DOHH2 (cell line): ENCODE data around the gene KDM5B.
"Not testable (repeated sequence)": the region's sequence is repeated elsewhere in the genome, so short reads cannot be mapped to it uniquely, and the experiment has no call there.

ENCODE experiments used
- H3F3A ChIP-seq: fragments of 200-600 bp; sonication (generic), shearing (Covaris generic); 2 replicates; pipeline ENCODE4 v1.6.0; 2016; ENCODE audit warnings: antibody characterized with exemption, mild to moderate bottlenecking; ENCODE audit not compliant: control insufficient read depth, insufficient read depth
- H3K27ac ChIP-seq: fragments of 200-600 bp; sonication (generic); 2 replicates; pipeline ENCODE4 v1.5.1; 2014; ENCODE audit warnings: low read depth, mild to moderate bottlenecking, low read length, moderate library complexity
- H3K27me3 ChIP-seq: fragments of 200-600 bp; sonication (generic); 2 replicates; pipeline ENCODE4 v1.6.1; 2014; ENCODE audit warnings: mild to moderate bottlenecking, low read length, mixed read lengths; ENCODE audit not compliant: control insufficient read depth
- H3K36me3 ChIP-seq: fragments of 200-600 bp; sonication (generic); 2 replicates; pipeline ENCODE4 v1.6.1; 2014; ENCODE audit warnings: mild to moderate bottlenecking, low read length, moderate library complexity, mixed read lengths; ENCODE audit not compliant: control insufficient read depth
- H3K4me1 ChIP-seq: fragments of 200-600 bp; sonication (generic); 2 replicates; pipeline ENCODE4 v1.6.1; 2014; ENCODE audit warnings: mild to moderate bottlenecking, low read length, mixed read lengths; ENCODE audit not compliant: control insufficient read depth
- H3K4me2 ChIP-seq: fragments of 200-600 bp; sonication (generic); 2 replicates; pipeline ENCODE4 v1.6.0; 2014; ENCODE audit warnings: mild to moderate bottlenecking, low read length, moderate library complexity
- H3K4me3 ChIP-seq: fragments of 200-600 bp; sonication (generic); 2 replicates; pipeline ENCODE4 v1.5.1; 2014; ENCODE audit warnings: mild to moderate bottlenecking, low read length, mixed read lengths
- H3K79me2 ChIP-seq: fragments of 200-600 bp; sonication (generic); 2 replicates; pipeline ENCODE4 v1.6.1; 2014; ENCODE audit warnings: mild to moderate bottlenecking, low read length, mixed read lengths; ENCODE audit not compliant: control insufficient read depth
- H3K9me2 ChIP-seq: fragments of 200-600 bp; sonication (generic); replicated peaks from 2 replicates; pipeline ENCODE4 v1.6.1; 2014; ENCODE audit warnings: mild to moderate bottlenecking, low read length, mixed read lengths; ENCODE audit not compliant: control insufficient read depth
- H3K9me3 ChIP-seq: fragments of 200-600 bp; sonication (generic); 2 replicates; pipeline ENCODE4 v1.6.1; 2014; ENCODE audit warnings: antibody characterized with exemption, low read length, mixed read lengths; ENCODE audit not compliant: control insufficient read depth, insufficient read depth
- H4K20me1 ChIP-seq: fragments of 200-600 bp; sonication (generic); 2 replicates; pipeline ENCODE4 v1.6.0; 2014; ENCODE audit warnings: low read depth, mild to moderate bottlenecking, antibody characterized with exemption, low read length, moderate library complexity; ENCODE audit not compliant: control insufficient read depth, insufficient read depth
- CTCF ChIP-seq: fragments of 200-600 bp; sonication (generic); IDR thresholded peaks from one replicate; pipeline ENCODE4 v1.5.1; 2014; ENCODE audit warnings: antibody characterized with exemption, mild to moderate bottlenecking, low read depth, low read length; ENCODE audit not compliant: poor library complexity, severe bottlenecking
- EZH2phosphoT487 ChIP-seq: fragments of 200-600 bp; sonication (generic); IDR thresholded peaks from 2 replicates; pipeline ENCODE4 v1.6.1; 2017; ENCODE audit warnings: borderline replicate concordance, mild to moderate bottlenecking, antibody characterized with exemption, low read length, moderate library complexity, mixed read lengths

KDM5B gene

GRCh38 chr1:202834771-202835547, 26.7 kb upstream of the KDM5B start:
- Histone ChIP-seq H3K4me3 (no peak overlapping the region), H3F3A (no peaks in the 10 kb centered on the region), H3K4me1 (no peaks in the 10 kb centered on the region), H3K9me3 (no peaks in the 10 kb centered on the region), H3K79me2 (no peaks in the 10 kb centered on the region), H3K27me3 (peaks cover 33% of the 10 kb centered on the region), H3K36me3 (no peaks in the 10 kb centered on the region), H4K20me1 (no peaks in the 10 kb centered on the region), H3K9me2 (no peaks in the 10 kb centered on the region), H3K4me2 (no peak overlapping the region), H3K27ac (no peak overlapping the region)
- no peak for TF ChIP-seq CTCF
- TF ChIP-seq EZH2phosphoT487 = no peak

- H3F3A ChIP-seq = no peaks in the 10 kb centered on the region
- peaks cover 3% of the 10 kb centered on the region; the same call in 1 of the 2 replicates for H3K4me1 ChIP-seq
- no peaks in the 10 kb centered on the region for H4K20me1 ChIP-seq
- no peaks in the 10 kb centered on the region for H3K36me3 ChIP-seq
- H3K9me3 ChIP-seq = no peaks in the 10 kb centered on the region
- no peak overlapping the region for H3K4me2 ChIP-seq
- H3K79me2 ChIP-seq = no peaks in the 10 kb centered on the region
- H3K27me3 ChIP-seq = peaks cover 25% of the 10 kb centered on the region
- H3K27ac ChIP-seq = no peak overlapping the region
- no peaks in the 10 kb centered on the region for H3K9me2 ChIP-seq
- TF ChIP-seq CTCF (no peak), EZH2phosphoT487 (no peak)
- no peak overlapping the region for H3K4me3 ChIP-seq
Observed at GRCh38 chr1:202831906-202832305, 23.7 kb upstream of the KDM5B start.

DNA sequence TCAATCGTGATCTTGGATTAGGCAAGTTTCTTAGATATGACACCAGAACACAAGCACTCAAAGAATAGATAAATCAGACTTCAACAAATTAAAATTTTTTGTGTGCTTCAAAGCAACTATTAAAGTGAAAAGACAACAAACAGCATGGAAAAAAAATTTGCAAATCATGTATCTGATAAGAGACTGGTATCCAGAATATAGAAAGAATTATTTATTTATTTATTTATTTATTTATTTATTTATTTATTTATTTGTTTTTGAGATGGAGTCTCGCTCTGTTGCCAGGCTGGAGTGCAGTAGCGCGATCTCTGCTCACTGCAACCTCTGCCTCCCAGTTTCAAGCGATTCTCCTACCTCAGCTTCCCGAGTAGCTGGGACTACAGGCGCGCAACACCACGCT, 21.0 kb upstream of the KDM5B start:
- not testable (repeated sequence) for H3K4me2 ChIP-seq, H3K79me2 ChIP-seq, H3K36me3 ChIP-seq, H3K4me1 ChIP-seq, H3K27ac ChIP-seq, H3K9me3 ChIP-seq, H3F3A ChIP-seq, H4K20me1 ChIP-seq, H3K4me3 ChIP-seq, H3K9me2 ChIP-seq
- H3K27me3 ChIP-seq = peaks cover 10% of the 10 kb centered on the region

- Histone ChIP-seq H3K27me3 (peaks cover 8% of the 10 kb centered on the region), H3K4me2 (no peak overlapping the region), H3F3A (no peaks in the 10 kb centered on the region), H4K20me1 (no peaks in the 10 kb centered on the region), H3K9me3 (no peaks in the 10 kb centered on the region), H3K36me3 (no peaks in the 10 kb centered on the region), H3K9me2 (no peaks in the 10 kb centered on the region), H3K4me3 (no peak overlapping the region), H3K79me2 (no peaks in the 10 kb centered on the region), H3K4me1 (peaks cover 3% of the 10 kb centered on the region; the same call in 1 of the 2 replicates), H3K27ac (no peak overlapping the region)
- no peak for TF ChIP-seq CTCF
- TF ChIP-seq EZH2phosphoT487 = no peak
Observed at GRCh38 chr1:202825748-202826147, 17.5 kb upstream of the KDM5B start.
